Suprapubic skin (tissue), 4 donors: Measurements from ENCODE around the gene NDUFS5.

ENCODE experiments used
- POLR2A ChIP-seq, 2 donors: fragments of 450-650 bp; IDR thresholded peaks; one replicate each; pipeline ENCODE4 v1.6.1; 2017; ENCODE audit warnings: antibody characterized with exemption in 2 of 2, mild to moderate bottlenecking in 2 of 2, moderate library complexity in 2 of 2
- POLR2AphosphoS5 ChIP-seq, 3 donors: sonication (generic); formaldehyde crosslinking; IDR thresholded peaks; one replicate each; pipeline ENCODE4 v1.6.1; 2017; ENCODE audit warnings: antibody characterized with exemption in 3 of 3
- TF ChIP-seq, protein P1 (sequence below), 2 donors: fragments of 200-600 bp in 1 of 2; fragments of 450-650 bp in 1 of 2; sonication (generic) in 1 of 2; IDR thresholded peaks; one replicate each; pipeline ENCODE4 v1.5.1; 2016 to 2019; ENCODE audit warnings: antibody characterized with exemption in 2 of 2, mild to moderate bottlenecking in 1 of 2, moderate library complexity in 1 of 2

DNA sequence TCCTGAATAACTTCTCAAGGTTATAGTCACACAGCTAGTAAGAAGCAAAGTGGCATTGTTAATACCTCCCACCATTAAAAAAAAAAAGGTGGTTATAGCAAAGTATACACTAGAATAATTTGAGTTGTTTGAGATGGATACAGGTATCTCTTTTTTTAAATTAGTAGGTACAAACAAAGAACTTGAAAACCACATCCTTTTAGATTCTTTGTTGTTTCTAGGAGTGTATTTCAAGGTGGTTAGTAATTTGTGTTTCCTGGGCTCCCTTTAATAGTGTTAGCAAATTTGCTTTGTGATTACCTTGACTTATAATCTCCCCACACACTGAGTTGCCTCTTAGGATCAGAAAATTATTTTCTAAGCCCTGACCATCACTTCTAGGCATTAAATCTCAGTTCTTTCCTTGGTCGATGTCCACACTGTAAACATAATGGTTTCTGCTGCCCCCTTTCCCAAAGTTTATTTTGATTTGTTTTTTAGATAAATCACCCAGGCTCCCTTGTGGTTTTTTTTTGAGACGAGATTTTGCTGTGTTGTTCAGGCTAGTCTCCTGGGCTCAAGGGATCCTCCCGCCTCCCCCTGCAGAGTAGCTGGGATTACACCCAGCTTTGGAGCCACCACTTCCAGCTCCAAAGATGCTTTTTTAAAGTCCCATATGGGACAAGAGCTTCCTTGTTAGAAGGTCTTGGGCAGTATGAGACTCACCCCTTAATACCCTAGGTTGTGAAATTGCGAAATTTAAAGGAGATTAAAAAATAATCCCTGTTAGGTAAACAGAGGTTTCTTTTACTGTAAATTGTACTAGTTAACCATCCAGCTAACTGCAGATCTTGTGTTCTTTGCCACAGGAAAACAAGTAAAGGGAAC is 28.9 kb upstream of the NDUFS5 start:
- TF ChIP-seq, protein P1, sequence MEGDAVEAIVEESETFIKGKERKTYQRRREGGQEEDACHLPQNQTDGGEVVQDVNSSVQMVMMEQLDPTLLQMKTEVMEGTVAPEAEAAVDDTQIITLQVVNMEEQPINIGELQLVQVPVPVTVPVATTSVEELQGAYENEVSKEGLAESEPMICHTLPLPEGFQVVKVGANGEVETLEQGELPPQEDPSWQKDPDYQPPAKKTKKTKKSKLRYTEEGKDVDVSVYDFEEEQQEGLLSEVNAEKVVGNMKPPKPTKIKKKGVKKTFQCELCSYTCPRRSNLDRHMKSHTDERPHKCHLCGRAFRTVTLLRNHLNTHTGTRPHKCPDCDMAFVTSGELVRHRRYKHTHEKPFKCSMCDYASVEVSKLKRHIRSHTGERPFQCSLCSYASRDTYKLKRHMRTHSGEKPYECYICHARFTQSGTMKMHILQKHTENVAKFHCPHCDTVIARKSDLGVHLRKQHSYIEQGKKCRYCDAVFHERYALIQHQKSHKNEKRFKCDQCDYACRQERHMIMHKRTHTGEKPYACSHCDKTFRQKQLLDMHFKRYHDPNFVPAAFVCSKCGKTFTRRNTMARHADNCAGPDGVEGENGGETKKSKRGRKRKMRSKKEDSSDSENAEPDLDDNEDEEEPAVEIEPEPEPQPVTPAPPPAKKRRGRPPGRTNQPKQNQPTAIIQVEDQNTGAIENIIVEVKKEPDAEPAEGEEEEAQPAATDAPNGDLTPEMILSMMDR (IDR thresholded peaks at IDR 0.05): no peak
- TF ChIP-seq POLR2A (IDR thresholded peaks at IDR 0.05): no peak
- no peak for TF ChIP-seq POLR2AphosphoS5 (IDR thresholded peaks at IDR 0.05)
